K562 (cell line): ENCODE measurements around the gene MPV17L2. TPM values are rescaled to one million over a fixed set of nuclear protein-coding genes. Genes with fewer than 3 reads are reported as not detected.
A peak's percentile ranks its signal among the peaks of the same experiment; 100 is the strongest.

ENCODE experiments used
- ARID1B ChIP-seq: fragments of 450-650 bp; IDR thresholded peaks from 2 replicates; pipeline ENCODE4 v1.6.1; 2016; ENCODE audit warnings: antibody characterized with exemption, mild to moderate bottlenecking, inconsistent platforms
- BDP1 ChIP-seq: IDR thresholded peaks from 3 replicates; pipeline ENCODE4 v1.6.1; 2011; ENCODE audit not compliant: insufficient read length, insufficient read depth
- CREM ChIP-seq: IDR thresholded peaks from 2 replicates; pipeline ENCODE4 v1.6.1; 2014; ENCODE audit warnings: antibody characterized with exemption, low read depth
- GTF2E2 ChIP-seq: fragments of 200-800 bp; sonication (Bioruptor generic); IDR thresholded peaks from 2 replicates; pipeline ENCODE4 v1.6.1; 2016; ENCODE audit warnings: missing genetic modification characterization, missing compliant biosample characterization
- HDAC1 ChIP-seq, 2 experiments: fragments of 450-650 bp; IDR thresholded peaks; 2 replicates each; pipeline ENCODE4 v1.6.1; 2016 to 2017; ENCODE audit warnings: inconsistent platforms in 1 of 2, mild to moderate bottlenecking in 1 of 2, moderate library complexity in 1 of 2
- HOXB6 ChIP-seq: fragments of 250-450 bp; sonication (Bioruptor Pico); IDR thresholded peaks from 2 replicates; pipeline ENCODE4 v1.5.1; 2022; ENCODE audit warnings: mild to moderate bottlenecking, borderline replicate concordance
- KDM4B ChIP-seq, 2 experiments: fragments of 450-650 bp in 1 of 2; sonication (generic) in 1 of 2; IDR thresholded peaks; 2 replicates each; pipeline ENCODE4 v1.6.1; 2016 to 2017; ENCODE audit warnings: borderline replicate concordance in 2 of 2, antibody characterized with exemption in 1 of 2, low read depth in 1 of 2, mild to moderate bottlenecking in 1 of 2
- LARP7 ChIP-seq: fragments of 450-650 bp; IDR thresholded peaks from 2 replicates; pipeline ENCODE4 v1.6.1; 2016
- MEF2A ChIP-seq: IDR thresholded peaks from 2 replicates; pipeline ENCODE4 v1.6.1; 2011; ENCODE audit warnings: low read depth, mild to moderate bottlenecking, low read length, moderate library complexity; ENCODE audit not compliant: control insufficient read depth
- POLR2G ChIP-seq: fragments of 200-400 bp; formaldehyde crosslinking; IDR thresholded peaks from 2 replicates; pipeline ENCODE4 v1.6.1; 2017; ENCODE audit warnings: low read depth, mild to moderate bottlenecking, antibody characterized with exemption, low read length, moderate library complexity
- PPARD ChIP-seq: fragments of 250-450 bp; sonication (Bioruptor Pico); IDR thresholded peaks from 2 replicates; pipeline ENCODE4 v1.8.0; 2022; ENCODE audit warnings: inconsistent platforms, mild to moderate bottlenecking, moderate library complexity
- SAP30 ChIP-seq: fragments of 200-600 bp; sonication (generic); IDR thresholded peaks from 2 replicates; pipeline ENCODE4 v1.6.1; 2012; ENCODE audit warnings: borderline replicate concordance, low read depth, mild to moderate bottlenecking, moderate library complexity, low read length, control low read depth, inconsistent platforms; ENCODE audit not compliant: insufficient read depth, poor library complexity, severe bottlenecking
- TGIF2 ChIP-seq: sonication (generic); formaldehyde crosslinking; IDR thresholded peaks from 2 replicates; pipeline ENCODE4 v1.8.1; 2022; ENCODE audit warnings: mild to moderate bottlenecking, missing genetic modification reagents, moderate library complexity
- ZFX ChIP-seq: sonication (generic); formaldehyde crosslinking; IDR thresholded peaks from 2 replicates; pipeline ENCODE4 v1.8.0; 2022; ENCODE audit warnings: mild to moderate bottlenecking, missing genetic modification reagents, moderate library complexity
- ZNF764 ChIP-seq: fragments of 250-450 bp; sonication (Bioruptor Pico); IDR thresholded peaks from 2 replicates; pipeline ENCODE4 v1.4.0; 2020; ENCODE audit warnings: low read depth, mild to moderate bottlenecking, moderate library complexity
- ZNF77 ChIP-seq: fragments of 250-450 bp; sonication (Bioruptor Pico); IDR thresholded peaks from 2 replicates; pipeline ENCODE4 v1.5.0; 2020
- polyA plus RNA-seq, 8 experiments: library from polyadenylated mRNA; depleted of rRNA in 4 of 8; stranded (reverse) in 5 of 8; unstranded in 3 of 8; fragments of >200 nt; fragmentation: Nextera tagmentation in 2 of 8; fragmentation: Illumina TruSeq in 1 of 8; extraction: Ambion mirVana in 2 of 8; extraction: Trizol in 1 of 8; gene quantifications; 2 replicates each; pipeline versions ENCODE4 v1.2.1 to v1.2.3, GENCODE V29; 2011 to 2014; ENCODE audit warnings: inconsistent platforms in 1 of 8, missing spikeins in 1 of 8
- total RNA-seq, 7 experiments: library from RNA; depleted of rRNA in 6 of 7; stranded (reverse); fragments of >200 nt in 6 of 7; fragmentation: Illumina TruSeq in 2 of 7; extraction: Trizol in 2 of 7; gene quantifications; 2 replicates each; pipeline versions ENCODE4 v1.2.1 to v1.2.3, GENCODE V29; 2011 to 2021; ENCODE audit warnings: low replicate concordance in 1 of 7
- TF ChIP-seq, protein P1 (sequence below): fragments of 200-600 bp; sonication (generic); IDR thresholded peaks from one replicate; pipeline ENCODE4 v1.6.1; 2012; ENCODE audit warnings: mild to moderate bottlenecking, low read depth, low read length, inconsistent platforms

MPV17L2 gene
- total and polyA plus RNA-seq, 9 of the 15 experiments (the other 6 are each of a cell fraction or from before 2014, with no cell fraction given): 10.6 to 60.2 (median 28.5) TPM

DNA sequence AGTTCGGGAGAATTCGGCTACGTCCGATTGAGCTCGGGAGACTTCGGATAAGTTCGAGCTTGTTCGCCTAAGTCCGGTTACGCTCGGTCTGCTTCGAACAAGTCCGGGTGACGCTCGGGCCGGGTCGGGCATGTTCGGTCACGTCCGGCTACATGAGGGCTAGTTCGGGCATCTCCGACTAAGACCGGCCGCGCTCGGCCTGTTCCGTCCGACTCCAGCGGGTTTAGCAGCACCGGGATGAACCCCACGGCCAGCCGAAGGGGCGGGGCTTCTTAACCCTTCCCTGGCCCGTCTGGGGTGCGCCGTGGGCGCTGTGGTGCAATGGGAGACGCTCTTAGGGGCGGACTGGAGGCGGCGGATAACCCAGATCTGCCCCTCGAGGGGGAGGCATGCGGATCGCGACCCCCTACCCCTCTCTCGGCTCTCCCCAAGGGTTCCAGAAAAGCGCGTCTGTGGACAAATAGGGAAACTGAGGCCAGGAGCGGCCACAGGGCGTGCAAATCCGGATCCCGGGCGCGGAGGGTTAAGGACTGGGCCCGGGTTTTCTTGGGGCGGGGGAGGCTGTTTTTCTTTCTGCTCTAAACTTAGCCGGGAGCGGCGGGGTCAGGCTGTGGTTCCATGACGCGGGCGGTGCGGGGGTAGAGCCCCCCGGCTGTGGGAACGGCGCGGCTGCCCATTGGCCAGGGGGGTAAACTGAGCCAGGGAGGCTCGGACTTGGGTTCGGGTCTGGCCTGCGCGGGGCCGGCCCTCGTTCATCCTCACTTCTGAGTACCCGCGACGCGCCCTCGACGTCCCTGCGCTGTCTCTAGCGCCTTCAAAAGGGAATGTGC lies 31.7 kb downstream of the MPV17L2 start (continued):
- TF ChIP-seq ZNF764 (CRISPR knock-in tag): no peak
- no peak for TF ChIP-seq HOXB6 (CRISPR knock-in tag)
- TF ChIP-seq, protein P1, sequence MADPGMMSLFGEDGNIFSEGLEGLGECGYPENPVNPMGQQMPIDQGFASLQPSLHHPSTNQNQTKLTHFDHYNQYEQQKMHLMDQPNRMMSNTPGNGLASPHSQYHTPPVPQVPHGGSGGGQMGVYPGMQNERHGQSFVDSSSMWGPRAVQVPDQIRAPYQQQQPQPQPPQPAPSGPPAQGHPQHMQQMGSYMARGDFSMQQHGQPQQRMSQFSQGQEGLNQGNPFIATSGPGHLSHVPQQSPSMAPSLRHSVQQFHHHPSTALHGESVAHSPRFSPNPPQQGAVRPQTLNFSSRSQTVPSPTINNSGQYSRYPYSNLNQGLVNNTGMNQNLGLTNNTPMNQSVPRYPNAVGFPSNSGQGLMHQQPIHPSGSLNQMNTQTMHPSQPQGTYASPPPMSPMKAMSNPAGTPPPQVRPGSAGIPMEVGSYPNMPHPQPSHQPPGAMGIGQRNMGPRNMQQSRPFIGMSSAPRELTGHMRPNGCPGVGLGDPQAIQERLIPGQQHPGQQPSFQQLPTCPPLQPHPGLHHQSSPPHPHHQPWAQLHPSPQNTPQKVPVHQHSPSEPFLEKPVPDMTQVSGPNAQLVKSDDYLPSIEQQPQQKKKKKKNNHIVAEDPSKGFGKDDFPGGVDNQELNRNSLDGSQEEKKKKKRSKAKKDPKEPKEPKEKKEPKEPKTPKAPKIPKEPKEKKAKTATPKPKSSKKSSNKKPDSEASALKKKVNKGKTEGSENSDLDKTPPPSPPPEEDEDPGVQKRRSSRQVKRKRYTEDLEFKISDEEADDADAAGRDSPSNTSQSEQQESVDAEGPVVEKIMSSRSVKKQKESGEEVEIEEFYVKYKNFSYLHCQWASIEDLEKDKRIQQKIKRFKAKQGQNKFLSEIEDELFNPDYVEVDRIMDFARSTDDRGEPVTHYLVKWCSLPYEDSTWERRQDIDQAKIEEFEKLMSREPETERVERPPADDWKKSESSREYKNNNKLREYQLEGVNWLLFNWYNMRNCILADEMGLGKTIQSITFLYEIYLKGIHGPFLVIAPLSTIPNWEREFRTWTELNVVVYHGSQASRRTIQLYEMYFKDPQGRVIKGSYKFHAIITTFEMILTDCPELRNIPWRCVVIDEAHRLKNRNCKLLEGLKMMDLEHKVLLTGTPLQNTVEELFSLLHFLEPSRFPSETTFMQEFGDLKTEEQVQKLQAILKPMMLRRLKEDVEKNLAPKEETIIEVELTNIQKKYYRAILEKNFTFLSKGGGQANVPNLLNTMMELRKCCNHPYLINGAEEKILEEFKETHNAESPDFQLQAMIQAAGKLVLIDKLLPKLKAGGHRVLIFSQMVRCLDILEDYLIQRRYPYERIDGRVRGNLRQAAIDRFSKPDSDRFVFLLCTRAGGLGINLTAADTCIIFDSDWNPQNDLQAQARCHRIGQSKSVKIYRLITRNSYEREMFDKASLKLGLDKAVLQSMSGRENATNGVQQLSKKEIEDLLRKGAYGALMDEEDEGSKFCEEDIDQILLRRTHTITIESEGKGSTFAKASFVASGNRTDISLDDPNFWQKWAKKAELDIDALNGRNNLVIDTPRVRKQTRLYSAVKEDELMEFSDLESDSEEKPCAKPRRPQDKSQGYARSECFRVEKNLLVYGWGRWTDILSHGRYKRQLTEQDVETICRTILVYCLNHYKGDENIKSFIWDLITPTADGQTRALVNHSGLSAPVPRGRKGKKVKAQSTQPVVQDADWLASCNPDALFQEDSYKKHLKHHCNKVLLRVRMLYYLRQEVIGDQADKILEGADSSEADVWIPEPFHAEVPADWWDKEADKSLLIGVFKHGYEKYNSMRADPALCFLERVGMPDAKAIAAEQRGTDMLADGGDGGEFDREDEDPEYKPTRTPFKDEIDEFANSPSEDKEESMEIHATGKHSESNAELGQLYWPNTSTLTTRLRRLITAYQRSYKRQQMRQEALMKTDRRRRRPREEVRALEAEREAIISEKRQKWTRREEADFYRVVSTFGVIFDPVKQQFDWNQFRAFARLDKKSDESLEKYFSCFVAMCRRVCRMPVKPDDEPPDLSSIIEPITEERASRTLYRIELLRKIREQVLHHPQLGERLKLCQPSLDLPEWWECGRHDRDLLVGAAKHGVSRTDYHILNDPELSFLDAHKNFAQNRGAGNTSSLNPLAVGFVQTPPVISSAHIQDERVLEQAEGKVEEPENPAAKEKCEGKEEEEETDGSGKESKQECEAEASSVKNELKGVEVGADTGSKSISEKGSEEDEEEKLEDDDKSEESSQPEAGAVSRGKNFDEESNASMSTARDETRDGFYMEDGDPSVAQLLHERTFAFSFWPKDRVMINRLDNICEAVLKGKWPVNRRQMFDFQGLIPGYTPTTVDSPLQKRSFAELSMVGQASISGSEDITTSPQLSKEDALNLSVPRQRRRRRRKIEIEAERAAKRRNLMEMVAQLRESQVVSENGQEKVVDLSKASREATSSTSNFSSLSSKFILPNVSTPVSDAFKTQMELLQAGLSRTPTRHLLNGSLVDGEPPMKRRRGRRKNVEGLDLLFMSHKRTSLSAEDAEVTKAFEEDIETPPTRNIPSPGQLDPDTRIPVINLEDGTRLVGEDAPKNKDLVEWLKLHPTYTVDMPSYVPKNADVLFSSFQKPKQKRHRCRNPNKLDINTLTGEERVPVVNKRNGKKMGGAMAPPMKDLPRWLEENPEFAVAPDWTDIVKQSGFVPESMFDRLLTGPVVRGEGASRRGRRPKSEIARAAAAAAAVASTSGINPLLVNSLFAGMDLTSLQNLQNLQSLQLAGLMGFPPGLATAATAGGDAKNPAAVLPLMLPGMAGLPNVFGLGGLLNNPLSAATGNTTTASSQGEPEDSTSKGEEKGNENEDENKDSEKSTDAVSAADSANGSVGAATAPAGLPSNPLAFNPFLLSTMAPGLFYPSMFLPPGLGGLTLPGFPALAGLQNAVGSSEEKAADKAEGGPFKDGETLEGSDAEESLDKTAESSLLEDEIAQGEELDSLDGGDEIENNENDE: no peak
- TF ChIP-seq GTF2E2: no peak
- no peak for TF ChIP-seq ZNF77 (CRISPR knock-in tag)
- TF ChIP-seq PPARD (CRISPR knock-in tag): no peak
- TF ChIP-seq TGIF2: no peak
- no peak; the same call in 1 of the 2 replicates for TF ChIP-seq POLR2G
- TF ChIP-seq CREM: peak; percentile 65; the same call in 1 of the 2 replicates
- 0 out of 2 replicates have a peak, but pooled peaks have one; percentile 42 for TF ChIP-seq ARID1B
- TF ChIP-seq HDAC1 (IDR thresholded peaks at IDR 0.05): 0 out of 4 replicates have a peak, but pooled peaks of 1 of the 2 experiments have one; percentile 38
- TF ChIP-seq KDM4B (IDR thresholded peaks at IDR 0.05; ENCODE audit: borderline replicate concordance in 2 of 2, low read depth in 1 of 2): no peak
- peak; percentile 8 for TF ChIP-seq SAP30
- peak; percentile 66; the same call in 1 of the 2 replicates for TF ChIP-seq MEF2A
- peak; percentile 76 for TF ChIP-seq ZFX (CRISPR knock-in tag)
- no peak for TF ChIP-seq LARP7
- no peak for TF ChIP-seq BDP1
